ENCODE results near the gene UBE2O. TPM values are rescaled to one million over a fixed set of nuclear protein-coding genes. Genes with fewer than 3 reads are reported as not detected.

UBE2O gene
- polyA plus RNA-seq, 4 donors = 22.6 to 29.1 (median 23.7) TPM

GRCh38 chr17:76442341-76443338 is 10.3 kb downstream of the UBE2O start:
- DNase-seq (ENCODE audit: low read depth in 4 of 4, low spot score in 3 of 4) = no peak

GRCh38 chr17:76441686-76442340 is 11.1 kb downstream of the UBE2O start:
- no peak for DNase-seq (ENCODE audit: low read depth in 4 of 4, low spot score in 3 of 4)

GRCh38 chr17:76440751-76441362 is 12.1 kb downstream of the UBE2O start:
- DNase-seq (ENCODE audit: low read depth in 4 of 4, low spot score in 3 of 4) = no peak

DNA sequence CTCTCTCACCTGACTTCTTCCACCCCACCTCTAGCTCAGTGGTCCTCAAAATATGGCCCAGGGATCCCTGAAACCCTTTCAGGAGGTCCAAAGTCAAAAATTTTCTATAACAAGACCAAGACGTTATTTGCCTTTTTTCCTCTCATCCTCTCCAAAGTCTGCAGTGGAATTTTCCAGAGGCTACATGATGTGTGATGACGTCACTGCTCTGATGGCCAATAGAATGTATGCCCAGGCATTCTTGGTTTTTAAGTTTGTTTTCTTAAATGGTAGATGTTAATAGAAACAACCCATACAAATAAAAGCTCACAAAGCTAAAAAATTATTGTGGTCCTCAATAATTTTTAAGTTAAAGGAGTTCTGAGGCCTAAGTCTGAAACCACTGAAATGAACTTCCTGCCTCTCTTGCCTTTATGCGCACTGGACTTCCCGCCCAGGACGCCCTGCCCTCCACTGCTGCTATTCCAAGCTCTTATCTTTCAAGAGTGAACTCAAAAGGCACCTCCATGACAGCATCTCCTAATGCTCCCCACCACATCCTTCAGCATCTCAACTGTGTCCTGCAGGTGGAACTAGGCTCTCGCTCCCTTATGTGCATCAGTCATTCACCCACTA is 13.5 kb downstream of the UBE2O start:
- no peak for DNase-seq (ENCODE audit: low read depth in 4 of 4, low spot score in 3 of 4)

DNA sequence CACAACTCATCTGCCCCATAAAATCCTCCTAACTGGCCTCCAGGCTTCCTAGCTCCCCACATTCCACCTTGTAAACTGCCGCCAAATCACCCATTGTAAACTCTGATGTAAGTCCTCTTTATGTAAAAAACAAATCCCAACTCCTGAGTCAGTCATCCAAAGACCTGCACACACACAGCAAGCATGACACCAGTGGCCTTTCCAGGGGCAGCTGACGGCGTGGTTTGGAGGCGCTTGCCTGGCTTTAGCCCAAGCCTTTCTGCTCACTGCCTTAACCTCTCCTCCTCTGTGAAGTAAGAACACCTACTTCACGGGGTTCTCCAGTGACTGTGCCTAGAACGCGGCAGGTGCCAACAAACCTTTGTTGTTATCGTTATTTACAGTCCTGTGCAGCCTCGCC is 14.0 kb downstream of the UBE2O start:
- DNase-seq (ENCODE audit: low read depth in 4 of 4, low spot score in 3 of 4) = no peak

DNA sequence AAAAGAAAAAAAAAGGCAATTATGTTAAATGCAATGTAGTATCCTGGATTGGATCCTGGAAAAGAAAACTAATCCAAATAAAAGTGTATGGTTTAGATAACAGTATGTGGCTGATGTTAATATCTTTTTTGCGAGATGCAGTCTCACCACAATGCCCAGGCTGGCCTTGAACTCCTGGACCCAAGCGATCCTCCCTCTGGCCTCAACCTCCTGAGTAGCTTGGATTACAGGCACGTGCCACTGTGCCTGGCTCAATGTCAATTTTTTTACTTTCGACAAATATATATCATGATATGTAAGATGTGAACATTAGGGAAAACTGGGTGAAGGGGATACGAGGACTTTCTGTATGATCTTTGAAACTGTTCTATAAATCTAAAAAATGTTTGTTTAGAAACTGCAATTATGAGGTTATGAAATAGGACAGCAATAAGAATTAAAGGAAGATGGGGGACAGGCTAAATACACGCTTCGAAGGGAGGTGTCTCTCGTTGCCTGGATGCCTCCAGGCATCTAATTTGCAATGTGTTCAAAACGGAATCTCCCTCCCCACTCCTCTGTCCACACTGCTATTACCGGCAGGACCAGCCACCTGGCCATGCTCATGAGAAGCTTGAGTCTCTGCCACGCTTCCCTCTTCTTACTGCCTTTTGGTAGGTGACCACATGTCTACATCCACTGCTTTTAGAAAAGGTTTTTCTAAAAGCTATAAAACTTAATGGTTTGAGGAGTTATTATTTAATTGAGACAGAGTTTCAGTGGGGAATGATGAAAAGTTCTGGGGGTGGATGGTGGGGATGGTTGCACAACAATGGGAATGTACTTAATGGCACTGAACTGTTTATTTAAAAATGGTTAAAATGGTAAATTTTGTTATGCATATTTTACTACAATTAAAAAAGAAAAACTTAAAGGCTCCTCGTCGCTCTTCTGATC is 15.2 kb downstream of the UBE2O start:
- DNase-seq (ENCODE audit: low read depth in 4 of 4, low spot score in 3 of 4) = no peak

- no peak for DNase-seq (ENCODE audit: low read depth in 4 of 4, low spot score in 3 of 4)
Observed at GRCh38 chr17:76435751-76436150, 17.2 kb downstream of the UBE2O start.

GRCh38 chr17:76434870-76435269 is 18.1 kb downstream of the UBE2O start:
- no peak for DNase-seq (ENCODE audit: low read depth in 4 of 4, low spot score in 3 of 4)

DNA sequence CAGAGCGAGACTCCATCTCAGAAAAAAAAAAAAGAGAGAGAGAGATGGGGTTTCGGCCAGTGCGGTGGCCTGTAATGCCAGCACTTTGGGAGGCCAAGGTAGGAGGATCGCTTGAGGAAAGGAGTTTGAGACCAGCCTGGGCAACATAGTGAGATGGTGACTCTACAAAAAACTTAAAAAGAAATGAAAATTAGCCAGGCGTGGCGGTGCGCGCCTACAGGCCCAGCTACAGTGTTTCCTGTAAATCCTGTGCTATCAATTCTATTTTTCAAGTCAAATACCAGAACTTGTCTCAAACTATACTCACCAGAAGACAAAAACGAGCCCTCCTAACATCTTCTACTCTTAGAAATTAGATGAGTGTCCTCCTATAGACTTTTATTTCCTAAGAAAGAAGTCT is 19.3 kb downstream of the UBE2O start:
- no peak for DNase-seq (ENCODE audit: low read depth in 4 of 4, low spot score in 3 of 4)

GRCh38 chr17:76432712-76433336 is 20.1 kb downstream of the UBE2O start:
- no peak for DNase-seq (ENCODE audit: low read depth in 4 of 4, low spot score in 3 of 4)

- DNase-seq (ENCODE audit: low read depth in 4 of 4, low spot score in 3 of 4) = no peak
Observed at GRCh38 chr17:76432004-76432403, 20.9 kb downstream of the UBE2O start.

GRCh38 chr17:76431509-76431908 is 21.4 kb downstream of the UBE2O start:
- DNase-seq (ENCODE audit: low read depth in 4 of 4, low spot score in 3 of 4) = no peak

DNA sequence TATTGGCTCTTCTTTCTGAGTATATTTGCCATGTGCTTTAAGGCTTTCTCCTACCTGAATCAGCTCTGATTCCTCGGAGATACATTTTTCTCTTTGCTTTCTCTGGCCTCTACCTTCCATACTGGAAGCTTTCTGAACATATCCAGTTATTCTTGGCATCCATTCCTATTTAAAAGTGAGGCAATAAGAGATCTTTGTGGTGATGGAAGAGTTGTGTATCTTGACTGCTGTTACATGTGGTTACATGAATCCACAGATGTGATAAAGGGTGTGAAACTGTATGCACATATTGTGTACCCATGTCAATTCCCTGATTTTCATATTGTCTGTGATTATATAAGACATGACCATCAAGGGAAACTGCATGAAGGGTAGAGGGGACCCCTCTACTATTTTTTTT is 24.4 kb downstream of the UBE2O start:
- DNase-seq (ENCODE audit: low read depth in 4 of 4, low spot score in 3 of 4) = no peak

DNA sequence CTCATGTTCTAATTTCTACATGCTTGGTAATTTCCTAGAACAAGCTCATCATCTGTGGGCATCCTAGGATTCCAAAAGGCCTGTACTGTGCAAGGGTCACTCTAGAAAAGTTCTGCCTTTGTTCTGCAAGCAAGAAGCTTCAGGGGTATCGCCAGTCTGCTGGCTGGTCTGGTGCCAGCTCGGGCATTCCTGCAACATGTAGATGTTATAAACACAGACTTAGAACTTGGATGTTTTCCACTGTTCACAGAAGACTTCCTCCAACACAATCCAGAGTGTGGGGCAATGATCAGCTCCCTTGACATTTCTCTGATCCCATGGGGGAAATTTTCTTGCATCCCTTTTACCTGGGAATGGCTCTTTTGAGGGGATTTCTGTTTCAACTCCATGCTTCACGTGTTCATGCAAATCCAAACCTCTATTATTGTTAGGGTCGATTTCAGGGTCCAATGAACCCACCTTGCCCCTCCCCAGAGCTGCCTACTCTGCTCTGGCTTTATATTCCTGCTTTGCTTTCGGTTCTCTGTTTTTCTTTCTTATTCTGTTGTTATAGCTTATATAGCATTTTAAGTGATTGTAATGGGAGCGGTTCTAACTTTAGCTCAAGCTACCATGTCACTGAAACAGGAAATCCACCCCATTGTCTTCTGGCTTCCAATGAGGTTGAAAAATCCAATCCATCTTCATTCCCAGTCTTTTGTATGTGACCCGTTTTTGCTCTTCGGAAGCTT is 25.3 kb downstream of the UBE2O start:
- DNase-seq (ENCODE audit: low read depth in 4 of 4, low spot score in 3 of 4) = no peak

DNA sequence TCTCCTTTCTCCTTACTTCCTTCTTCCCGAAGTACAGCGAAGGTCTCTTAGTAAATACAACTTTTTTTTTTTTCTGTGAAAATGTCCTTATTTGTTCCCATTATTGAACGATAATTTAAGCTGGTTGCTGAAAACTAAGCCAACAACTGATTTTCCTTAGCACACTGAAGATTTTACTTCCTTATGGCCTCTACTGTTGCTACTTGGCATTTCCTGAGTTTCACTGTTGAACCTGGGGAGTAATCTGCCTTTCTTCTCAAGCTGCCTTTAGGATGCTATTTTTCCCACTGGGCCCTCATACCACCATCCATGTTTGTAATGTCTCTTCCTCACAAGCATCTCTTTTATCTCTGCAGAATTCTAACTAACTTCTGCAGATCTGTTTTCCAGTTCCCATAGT is 26.1 kb downstream of the UBE2O start:
- no peak for DNase-seq (ENCODE audit: low read depth in 4 of 4, low spot score in 3 of 4)

- DNase-seq (ENCODE audit: low read depth in 4 of 4, low spot score in 3 of 4) = no peak
Observed at GRCh38 chr17:76422860-76423259, 30.1 kb downstream of the UBE2O start.

GRCh38 chr17:76422406-76422805 is 30.5 kb downstream of the UBE2O start:
- no peak for DNase-seq (ENCODE audit: low read depth in 4 of 4, low spot score in 3 of 4)

- DNase-seq (ENCODE audit: low read depth in 4 of 4, low spot score in 3 of 4) = no peak
Observed at GRCh38 chr17:76421044-76421407, 31.9 kb downstream of the UBE2O start.

Data from right renal pelvis (tissue), 4 donors.